HepG2 (cell line): ENCODE data around the gene BCAS4. TPM values are rescaled to one million over a fixed set of nuclear protein-coding genes. Genes with fewer than 3 reads are reported as not detected.

Experiments
- ATAC-seq: fragments of 200-7000 bp; cut with Tn5 transposase; 3 replicates; pipeline ENCODE4 v1.9.1; 2020; ENCODE audit warnings: mild to moderate bottlenecking, moderate library complexity
- BruUV-seq: library from RNA; stranded (reverse); fragments of 400-500 nt; replicated peaks from 2 replicates; lab custom pipeline; 2021; lab: Mats Ljungman, UMichigan
- CTCF ChIA-PET: fragments of 300-600 bp; formaldehyde crosslinking; extraction: SDS; loops from one replicate; lab custom pipeline; 2021; ENCODE audit warnings: low total read pairs, inconsistent platforms, low intra/inter-chr PET ratio; lab: Yijun Ruan, JAX
- POLR2A ChIA-PET: fragments of 350-600 bp; sonication (Branson Sonifier 250); formaldehyde crosslinking; loops from one replicate; lab custom pipeline; 2020; ENCODE audit warnings: antibody characterized with exemption, inconsistent platforms; lab: Yijun Ruan, JAX
- DNase-seq: peaks from one replicate; pipeline ENCODE4 v3.0.0-alpha.2; 2015; ENCODE audit warnings: low spot score
- FAIRE-seq: peaks from 3 replicates; lab custom pipeline; 2011; peaks lifted over from hg19 to GRCh38; lab: Jason Lieb, UNC
- H2AFZ ChIP-seq: one replicate; pipeline ENCODE4 v1.6.1; 2011; ENCODE audit warnings: low read length, inconsistent platforms
- H3K27ac ChIP-seq: fragments of 300-600 bp; 3 replicates; pipeline ENCODE4 v1.8.0; 2011; ENCODE audit warnings: mixed run types, mild to moderate bottlenecking, mixed read lengths, low read length, inconsistent platforms; ENCODE audit not compliant: insufficient read depth; ENCODE audit errors: extremely low read length
- H3K27me3 ChIP-seq, 2 experiments: fragments of 200-600 bp in 1 of 2; 2 replicates in 1 of 2; 3 replicates in 1 of 2; pipeline versions ENCODE4 v1.6.0 to v1.8.0; 2011; ENCODE audit warnings: low read length in 2 of 2, mild to moderate bottlenecking in 2 of 2, moderate library complexity in 2 of 2, inconsistent platforms in 1 of 2; ENCODE audit not compliant: insufficient read depth in 2 of 2, control insufficient read depth in 1 of 2
- H3K36me3 ChIP-seq, 2 experiments: fragments of 200-600 bp in 1 of 2; replicated peaks in 1 of 2; 2 replicates in 1 of 2; 3 replicates in 1 of 2; pipeline versions ENCODE4 v1.5.1 to v1.8.0; 2011; ENCODE audit warnings: low read length in 2 of 2, inconsistent platforms in 1 of 2; ENCODE audit not compliant: insufficient read depth in 2 of 2, control insufficient read depth in 1 of 2
- H3K4me1 ChIP-seq: 2 replicates; pipeline ENCODE4 v1.5.1; 2012; ENCODE audit warnings: low read length, inconsistent platforms; ENCODE audit not compliant: insufficient read depth
- H3K4me2 ChIP-seq: 2 replicates; pipeline ENCODE4 v1.6.0; 2011; ENCODE audit warnings: low read depth, low read length, inconsistent platforms
- H3K4me3 ChIP-seq, 3 experiments: fragments of 200-600 bp in 1 of 3; sonication (generic), shearing (Covaris generic) in 1 of 3; replicated peaks in 1 of 3; 2 replicates each; pipeline ENCODE4 v1.5.1; 2011 to 2016; ENCODE audit warnings: low read length in 3 of 3, inconsistent platforms in 2 of 3, low read depth in 2 of 3, mild to moderate bottlenecking in 2 of 3, control low read depth in 1 of 3, mixed read lengths in 1 of 3; ENCODE audit not compliant: insufficient read depth in 1 of 3
- H3K79me2 ChIP-seq: one replicate; pipeline ENCODE4 v1.6.1; 2011; ENCODE audit warnings: low read length, inconsistent platforms; ENCODE audit not compliant: insufficient read depth
- H3K9ac ChIP-seq: 2 replicates; pipeline ENCODE4 v1.6.0; 2011; ENCODE audit warnings: mild to moderate bottlenecking, low read depth, low read length, inconsistent platforms; ENCODE audit not compliant: insufficient read depth
- H3K9me3 ChIP-seq: 2 replicates; pipeline ENCODE4 v1.5.1; 2012; ENCODE audit warnings: mild to moderate bottlenecking, low read length
- H4K20me1 ChIP-seq: 2 replicates; pipeline ENCODE4 v1.6.0; 2011; ENCODE audit warnings: inconsistent platforms, mild to moderate bottlenecking, low read length, moderate library complexity; ENCODE audit not compliant: insufficient read depth
- JUNB ChIP-seq: sonication (generic); formaldehyde crosslinking; IDR thresholded peaks from 2 replicates; pipeline ENCODE4 v1.8.0; 2022; ENCODE audit warnings: missing genetic modification reagents, mild to moderate bottlenecking, borderline replicate concordance
- NR1H2 ChIP-seq: sonication (generic); formaldehyde crosslinking; IDR thresholded peaks from 2 replicates; pipeline ENCODE4 v1.8.1; 2022; ENCODE audit warnings: low read depth, missing genetic modification reagents, borderline replicate concordance
- PITX1 ChIP-seq: sonication (generic); formaldehyde crosslinking; IDR thresholded peaks from 2 replicates; pipeline ENCODE4 v1.5.1; 2020; ENCODE audit warnings: mild to moderate bottlenecking, missing genetic modification reagents
- POLR2AphosphoS5 ChIP-seq: IDR thresholded peaks from 2 replicates; pipeline ENCODE4 v1.6.1; 2012; ENCODE audit warnings: low read depth, low read length
- SOX13 ChIP-seq, 3 experiments: fragments of 450-650 bp in 1 of 3; sonication (generic) in 1 of 3; formaldehyde crosslinking in 1 of 3; IDR thresholded peaks in 2 of 3; conservative IDR thresholded peaks in 1 of 3; 2 replicates each; pipeline versions ENCODE4 v1.5.0 to v1.6.1; 2016 to 2020; ENCODE audit warnings: antibody characterized with exemption in 1 of 3, mild to moderate bottlenecking in 1 of 3, missing compliant biosample characterization in 1 of 3, missing genetic modification reagents in 1 of 3, moderate library complexity in 1 of 3
- USF2 ChIP-seq, 2 experiments: sonication (generic) in 1 of 2; formaldehyde crosslinking in 1 of 2; IDR thresholded peaks; 2 replicates each; pipeline versions ENCODE4 v1.5.1 to v1.6.1; 2011 to 2020; ENCODE audit warnings: borderline replicate concordance in 1 of 2, low read depth in 1 of 2, low read length in 1 of 2, mild to moderate bottlenecking in 1 of 2, missing genetic modification reagents in 1 of 2, moderate library complexity in 1 of 2
- ZEB1 ChIP-seq: IDR thresholded peaks from 2 replicates; pipeline ENCODE4 v1.6.1; 2012; ENCODE audit warnings: mild to moderate bottlenecking, low read depth, inconsistent platforms; ENCODE audit not compliant: insufficient replicate concordance
- ZNF143 ChIP-seq: sonication (generic); formaldehyde crosslinking; IDR thresholded peaks from 2 replicates; pipeline ENCODE4 v1.4.0; 2020; ENCODE audit warnings: missing genetic modification reagents
- ZNF18 ChIP-seq: sonication (generic); formaldehyde crosslinking; IDR thresholded peaks from 2 replicates; pipeline ENCODE4 v1.8.0; 2022; ENCODE audit warnings: mild to moderate bottlenecking, missing genetic modification reagents; ENCODE audit not compliant: insufficient replicate concordance
- ZNF260 ChIP-seq: sonication (generic); formaldehyde crosslinking; IDR thresholded peaks from 2 replicates; pipeline ENCODE4 v1.4.0; 2020; ENCODE audit warnings: missing genetic modification reagents, low read depth, mild to moderate bottlenecking, borderline replicate concordance
- ZNF432 ChIP-seq: sonication (generic); formaldehyde crosslinking; IDR thresholded peaks from 2 replicates; pipeline ENCODE4 v1.5.0; 2020; ENCODE audit warnings: missing genetic modification reagents, mild to moderate bottlenecking, borderline replicate concordance
- ZNF546 ChIP-seq: sonication (generic); formaldehyde crosslinking; conservative IDR thresholded peaks from 2 replicates; pipeline ENCODE4 v1.8.1; 2023; ENCODE audit warnings: mild to moderate bottlenecking, missing genetic modification reagents
- ZNF563 ChIP-seq: sonication (generic); formaldehyde crosslinking; IDR thresholded peaks from 2 replicates; pipeline ENCODE4 v1.8.0; 2022; ENCODE audit warnings: mild to moderate bottlenecking, moderate library complexity, missing genetic modification reagents
- ZNF781 ChIP-seq: sonication (generic); formaldehyde crosslinking; IDR thresholded peaks from 2 replicates; pipeline ENCODE4 v1.5.1; 2020; ENCODE audit warnings: borderline replicate concordance, mild to moderate bottlenecking, missing genetic modification reagents; ENCODE audit errors: not compliant biosample characterization
- WGBS: methylation state at CpG from one replicate; pipeline ENCODE4 v1.1.6; 2017; ENCODE audit warnings: low lambda C conversion rate; 5-methylcytosine and 5-hydroxymethylcytosine counted together
- in situ Hi-C: cut with HindIII; loops from 2 replicates; pipeline ENCODE4 v1.10.0; 2017; ENCODE audit warnings: low pct_unique_long_range_greater_than_20kb; ENCODE audit not compliant: extremely low pct_ligation_motif_present
- intact Hi-C: fragments of 100-400 bp; cut with micrococcal nuclease; formaldehyde crosslinking; loops from one replicate; pipeline ENCODE4 v1.10.0; 2022; ENCODE audit not compliant: unreplicated experiment
- polyA plus RNA-seq, 8 experiments: library from polyadenylated mRNA; depleted of rRNA in 3 of 8; stranded (reverse) in 7 of 8; unstranded in 1 of 8; fragments of >200 nt; fragmentation: Illumina TruSeq in 4 of 8; extraction: Trizol in 4 of 8; gene quantifications; 2 replicates each; pipeline versions ENCODE4 v1.2.1 to v1.2.3, GENCODE V29; 2011 to 2016; ENCODE audit warnings: low read depth in 4 of 8, missing spikeins in 1 of 8, mixed read lengths in 1 of 8; ENCODE audit not compliant: insufficient read depth in 1 of 8
- total RNA-seq, 5 experiments: library from RNA; depleted of rRNA; stranded (reverse); fragments of >200 nt; fragmentation: Illumina TruSeq; extraction: Trizol; gene quantifications; 2 replicates each; pipeline ENCODE4 v1.2.3, GENCODE V29; 2016; ENCODE audit warnings: low read depth in 1 of 5

Gene BCAS4
- total and polyA plus RNA-seq, 2 of the 13 experiments (the other 11 are each of a cell fraction or from before 2014, with no cell fraction given): 7.2 to 8.0 TPM

- Histone ChIP-seq H3K4me1 (peaks cover 13% of the 10 kb centered on the region), H3K9ac (no peak overlapping the region), H2AFZ (no peak overlapping the region), H3K27me3 (no peaks in the 10 kb centered on the region), H3K36me3 (peaks cover 10 to 48% of the 10 kb centered on the region in 2 experiments), H3K27ac (no peak overlapping the region), H3K9me3 (no peaks in the 10 kb centered on the region), H3K4me2 (no peak overlapping the region), H3K79me2 (peaks cover 94% of the 10 kb centered on the region), H4K20me1 (peaks cover 69% of the 10 kb centered on the region), H3K4me3 (no peak overlapping the region)
- no peak for DNase-seq
- no TSS peak for BruUV-seq
- ATAC-seq: no peak
- TF ChIP-seq NR1H2 (CRISPR knock-in tag) (no peak), ZNF781 (CRISPR knock-in tag) (no peak), ZEB1 (no peak), JUNB (no peak), SOX13 (IDR thresholded peaks at IDR 0.05) (no peak), SOX13 (CRISPR knock-in tag; conservative IDR thresholded peaks at IDR 0.05 in 1 of 2, IDR thresholded peaks at IDR 0.05 in 1 of 2) (no peak), ZNF143 (CRISPR knock-in tag) (no peak), ZNF260 (CRISPR knock-in tag) (no peak), ZNF563 (CRISPR knock-in tag) (no peak)
- 96% methylated on average over 3 of the region's 3 CpGs for WGBS
- CTCF ChIA-PET: no interaction called here
- no peak for FAIRE-seq
- POLR2A ChIA-PET: interaction anchor here (1.3 kb wide), 1 partner anchor 15 kb away, joined by 5 read pairs; no protein-coding TSS in a partner anchor
- in situ Hi-C loops (no loop called here), intact Hi-C loops (no loop called here)
These were observed 120.6 kb downstream of the BCAS4 start for GRCh38 chr20:50915424-50915823.

GRCh38 chr20:50916257-50916656 is 121.4 kb downstream of the BCAS4 start:
- Histone ChIP-seq H3K4me1 (peaks cover 12% of the 10 kb centered on the region), H3K9me3 (no peaks in the 10 kb centered on the region), H4K20me1 (peaks cover 67% of the 10 kb centered on the region), H3K36me3 (peaks cover 10 to 46% of the 10 kb centered on the region in 2 experiments), H3K27me3 (no peaks in the 10 kb centered on the region), H3K9ac (no peak overlapping the region), H3K27ac (no peak overlapping the region), H2AFZ (no peak overlapping the region), H3K4me2 (no peak overlapping the region), H3K79me2 (peaks cover 94% of the 10 kb centered on the region), H3K4me3 (no peak overlapping the region)
- DNase-seq (no peak), ATAC-seq (no peak; the same call in 2 of the 3 replicates), FAIRE-seq (no peak)
- intact Hi-C loops: no loop called here
- 92% methylated on average over 5 of the region's 5 CpGs for WGBS
- CTCF ChIA-PET: no interaction called here
- in situ Hi-C loops: no loop called here
- BruUV-seq: no TSS peak
- POLR2A ChIA-PET: interaction anchor here (1.3 kb wide), 1 partner anchor 14 kb away, joined by 5 read pairs; no protein-coding TSS in a partner anchor
- TF ChIP-seq ZNF432 (no peak), USF2 (IDR thresholded peaks at IDR 0.05; ENCODE audit: low read depth, low read length) (no peak), USF2 (CRISPR knock-in tag; IDR thresholded peaks at IDR 0.05; ENCODE audit: borderline replicate concordance) (peak; percentile 29; the same call in 1 of the 2 replicates), PITX1 (no peak), ZNF546 (no peak), POLR2AphosphoS5 (no peak), ZNF18 (CRISPR knock-in tag) (no peak)
